ENCODE results near the gene DDIT4.
"Not testable (repeated sequence)": the region's sequence is repeated elsewhere in the genome, so short reads cannot be mapped to it uniquely, and the experiment has no call there.

The DDIT4 gene

DNA sequence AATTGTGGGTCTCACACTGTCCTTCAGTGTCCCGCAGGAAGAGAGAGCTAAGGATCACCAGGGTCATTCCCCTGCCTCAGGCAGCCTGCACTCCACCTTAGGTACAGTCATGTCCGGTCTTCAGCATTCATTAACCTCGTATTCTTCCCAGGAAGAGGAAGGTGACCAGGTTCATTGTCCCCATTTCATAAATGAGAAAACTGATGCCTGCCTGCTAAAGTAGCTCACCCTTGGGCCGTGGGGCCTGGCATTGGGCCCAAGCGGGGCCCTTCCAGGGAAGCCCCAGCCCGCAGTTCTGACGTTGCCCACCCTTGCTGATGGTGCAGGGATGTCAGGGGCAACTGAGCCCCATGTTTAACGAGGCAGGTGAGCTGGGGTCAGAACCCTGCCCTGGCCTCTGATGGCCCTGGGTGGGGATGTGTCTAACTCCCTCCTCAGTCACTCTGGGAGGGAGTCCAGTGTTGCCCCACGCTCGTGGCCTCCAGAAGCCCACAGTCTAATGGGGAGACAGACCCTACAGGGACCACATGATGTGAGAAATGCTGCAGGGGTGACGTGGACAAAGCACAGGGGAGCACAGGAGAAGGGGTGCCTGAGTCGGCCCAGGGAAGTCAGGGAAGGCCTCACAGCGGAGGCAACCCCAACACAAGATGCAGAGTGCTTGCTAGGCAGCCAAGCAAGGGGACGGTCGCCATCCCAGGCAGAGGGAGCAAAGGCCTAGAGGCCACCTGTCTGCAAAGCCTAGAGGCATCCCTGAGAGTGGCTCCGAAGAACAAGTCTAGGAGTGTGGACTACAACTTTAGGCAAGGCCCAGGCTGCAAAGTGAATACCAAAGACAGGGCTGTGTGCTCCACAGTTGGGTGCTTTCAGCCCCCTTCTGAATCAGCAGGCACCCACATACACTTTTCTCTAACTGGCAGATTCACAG is 25.1 kb downstream of the DDIT4 start:
- no peak overlapping the region for H3K4me3 ChIP-seq (replicated peaks; ENCODE audit: low read depth, low read length)
- DNase-seq (ENCODE audit: low read depth) = no peak
- TF ChIP-seq, protein P1, sequence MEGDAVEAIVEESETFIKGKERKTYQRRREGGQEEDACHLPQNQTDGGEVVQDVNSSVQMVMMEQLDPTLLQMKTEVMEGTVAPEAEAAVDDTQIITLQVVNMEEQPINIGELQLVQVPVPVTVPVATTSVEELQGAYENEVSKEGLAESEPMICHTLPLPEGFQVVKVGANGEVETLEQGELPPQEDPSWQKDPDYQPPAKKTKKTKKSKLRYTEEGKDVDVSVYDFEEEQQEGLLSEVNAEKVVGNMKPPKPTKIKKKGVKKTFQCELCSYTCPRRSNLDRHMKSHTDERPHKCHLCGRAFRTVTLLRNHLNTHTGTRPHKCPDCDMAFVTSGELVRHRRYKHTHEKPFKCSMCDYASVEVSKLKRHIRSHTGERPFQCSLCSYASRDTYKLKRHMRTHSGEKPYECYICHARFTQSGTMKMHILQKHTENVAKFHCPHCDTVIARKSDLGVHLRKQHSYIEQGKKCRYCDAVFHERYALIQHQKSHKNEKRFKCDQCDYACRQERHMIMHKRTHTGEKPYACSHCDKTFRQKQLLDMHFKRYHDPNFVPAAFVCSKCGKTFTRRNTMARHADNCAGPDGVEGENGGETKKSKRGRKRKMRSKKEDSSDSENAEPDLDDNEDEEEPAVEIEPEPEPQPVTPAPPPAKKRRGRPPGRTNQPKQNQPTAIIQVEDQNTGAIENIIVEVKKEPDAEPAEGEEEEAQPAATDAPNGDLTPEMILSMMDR (IDR thresholded peaks at IDR 0.05; ENCODE audit: low read length, missing control alignments) = no peak

DNA sequence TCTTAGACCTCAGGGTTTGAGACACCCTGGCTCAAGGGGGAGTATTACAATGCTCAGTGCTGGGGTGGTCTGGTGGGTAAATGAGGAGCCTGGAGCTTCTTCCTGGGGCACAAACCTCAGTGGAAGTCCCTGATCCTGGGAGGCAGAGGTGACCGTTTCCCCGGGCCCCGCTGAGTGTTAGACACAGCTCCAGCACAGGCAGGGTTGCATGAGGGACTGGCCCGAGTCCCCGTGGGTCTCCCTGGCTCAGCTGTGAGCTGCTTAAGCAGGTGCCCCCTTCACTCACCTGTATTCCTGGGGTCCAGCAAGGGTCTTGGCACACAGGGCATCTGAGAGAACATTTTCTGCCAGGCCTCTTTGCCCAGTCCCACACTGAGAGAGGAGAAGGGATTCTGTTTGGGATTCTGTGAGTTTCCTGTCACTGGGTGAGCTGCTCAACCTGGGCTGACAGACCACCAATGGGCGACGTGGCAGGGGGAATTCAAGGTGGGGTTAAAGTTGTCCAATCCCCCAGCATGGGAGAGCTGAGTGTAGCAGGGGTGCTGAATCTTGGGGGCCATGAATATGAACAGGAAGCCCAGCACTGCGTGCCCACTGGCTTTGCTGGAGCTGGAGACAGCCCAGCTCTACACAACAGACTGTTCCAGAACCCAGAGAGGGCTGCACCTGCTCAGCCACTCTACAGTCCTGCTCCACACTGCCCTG is 29.9 kb downstream of the DDIT4 start:
- TF ChIP-seq, protein P1 (IDR thresholded peaks at IDR 0.05; ENCODE audit: low read length, missing control alignments) = no peak
- DNase-seq (ENCODE audit: low read depth) = no peak
- no peak overlapping the region for H3K4me3 ChIP-seq (replicated peaks; ENCODE audit: low read depth, low read length)

DNA sequence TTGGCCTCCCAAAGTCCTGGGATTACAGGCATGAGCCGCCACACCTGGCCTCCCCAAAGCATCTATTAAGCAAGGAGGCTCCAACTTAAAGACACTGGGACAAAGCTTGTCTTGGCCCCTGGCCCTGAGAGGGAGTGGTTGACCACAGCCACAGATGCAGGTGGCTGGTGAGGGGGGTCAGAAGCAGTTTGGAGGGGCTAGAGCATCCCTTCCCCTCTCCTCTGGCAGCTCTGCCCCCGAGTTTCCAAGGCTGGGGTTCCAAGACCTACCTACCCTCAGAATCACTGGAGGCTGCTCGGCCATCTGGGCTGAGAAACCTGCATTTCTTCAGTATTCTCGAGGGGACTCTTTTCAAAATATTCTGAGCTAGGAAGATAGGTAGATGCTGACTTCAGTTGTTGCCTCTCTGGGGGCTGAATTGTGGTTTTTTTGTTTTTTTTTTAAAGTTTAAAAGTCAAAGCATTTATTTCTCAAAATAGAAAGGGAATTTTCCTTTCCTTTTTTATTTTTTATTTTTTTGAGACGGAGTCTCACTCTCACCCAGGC is 32.6 kb downstream of the DDIT4 start:
- no peak overlapping the region for H3K4me3 ChIP-seq (replicated peaks; ENCODE audit: low read depth, low read length)
- TF ChIP-seq, protein P1 (IDR thresholded peaks at IDR 0.05; ENCODE audit: low read length, missing control alignments) = no peak
- no peak for DNase-seq (ENCODE audit: low read depth)

DNA sequence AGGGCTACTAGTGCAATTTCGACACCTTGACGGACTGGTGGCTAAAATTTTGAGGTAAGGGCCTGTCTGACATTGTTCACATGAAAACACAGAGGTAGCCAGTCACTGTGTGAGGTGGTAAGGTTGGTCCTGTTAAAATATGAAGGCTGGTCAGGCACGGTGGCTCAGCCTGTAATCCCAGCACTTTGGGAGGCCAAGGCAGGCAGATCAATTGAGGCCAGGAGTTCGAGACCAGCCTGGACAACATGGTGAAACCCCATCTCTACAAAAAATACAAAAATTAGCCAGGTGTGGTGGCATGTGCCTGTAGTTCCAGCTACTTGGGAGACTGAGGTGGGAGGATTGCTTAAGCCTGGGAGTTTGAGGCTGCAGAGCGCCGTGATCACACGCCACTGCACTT is 34.0 kb downstream of the DDIT4 start:
- not testable (repeated sequence) for DNase-seq (ENCODE audit: low read depth); H3K4me3 ChIP-seq (replicated peaks; ENCODE audit: low read depth, low read length)

DNA sequence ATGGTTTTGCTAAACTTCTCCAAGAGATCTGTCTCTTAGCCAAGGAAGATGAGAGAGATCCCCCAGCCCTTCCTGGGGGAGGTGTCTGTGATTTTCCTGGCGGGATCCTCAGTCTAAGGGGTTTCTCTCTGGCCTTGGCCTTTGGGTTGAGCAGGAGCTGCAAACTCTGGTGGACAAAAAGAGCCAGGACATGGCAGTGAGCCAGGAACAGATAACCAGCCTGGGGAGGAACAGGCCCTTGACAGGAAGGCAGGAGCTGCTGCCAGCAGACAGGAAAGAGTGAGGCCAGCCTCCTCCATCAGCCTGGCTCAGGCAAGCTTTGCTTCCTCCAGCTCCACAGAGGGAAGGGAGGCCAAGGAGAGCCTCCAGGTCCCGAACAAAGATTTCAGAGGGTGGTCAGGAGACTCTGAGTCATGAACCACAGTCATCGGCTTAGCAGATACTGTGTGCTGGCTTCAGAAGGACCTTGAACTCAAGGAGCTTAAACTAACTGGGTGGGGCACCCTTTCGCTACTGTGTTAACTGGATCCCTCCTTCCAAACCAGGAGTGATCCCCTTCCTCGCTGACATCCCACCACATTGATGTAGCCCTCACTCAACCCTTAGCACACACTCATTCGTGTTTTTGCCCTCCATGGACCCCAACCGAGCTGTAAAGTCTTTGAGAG is 34.7 kb downstream of the DDIT4 start:
- TF ChIP-seq, protein P1 (IDR thresholded peaks at IDR 0.05; ENCODE audit: low read length, missing control alignments) = no peak
- H3K4me3 ChIP-seq (replicated peaks; ENCODE audit: low read depth, low read length) = no peak overlapping the region
- peak; percentile 98 for DNase-seq (ENCODE audit: low read depth)

DNA sequence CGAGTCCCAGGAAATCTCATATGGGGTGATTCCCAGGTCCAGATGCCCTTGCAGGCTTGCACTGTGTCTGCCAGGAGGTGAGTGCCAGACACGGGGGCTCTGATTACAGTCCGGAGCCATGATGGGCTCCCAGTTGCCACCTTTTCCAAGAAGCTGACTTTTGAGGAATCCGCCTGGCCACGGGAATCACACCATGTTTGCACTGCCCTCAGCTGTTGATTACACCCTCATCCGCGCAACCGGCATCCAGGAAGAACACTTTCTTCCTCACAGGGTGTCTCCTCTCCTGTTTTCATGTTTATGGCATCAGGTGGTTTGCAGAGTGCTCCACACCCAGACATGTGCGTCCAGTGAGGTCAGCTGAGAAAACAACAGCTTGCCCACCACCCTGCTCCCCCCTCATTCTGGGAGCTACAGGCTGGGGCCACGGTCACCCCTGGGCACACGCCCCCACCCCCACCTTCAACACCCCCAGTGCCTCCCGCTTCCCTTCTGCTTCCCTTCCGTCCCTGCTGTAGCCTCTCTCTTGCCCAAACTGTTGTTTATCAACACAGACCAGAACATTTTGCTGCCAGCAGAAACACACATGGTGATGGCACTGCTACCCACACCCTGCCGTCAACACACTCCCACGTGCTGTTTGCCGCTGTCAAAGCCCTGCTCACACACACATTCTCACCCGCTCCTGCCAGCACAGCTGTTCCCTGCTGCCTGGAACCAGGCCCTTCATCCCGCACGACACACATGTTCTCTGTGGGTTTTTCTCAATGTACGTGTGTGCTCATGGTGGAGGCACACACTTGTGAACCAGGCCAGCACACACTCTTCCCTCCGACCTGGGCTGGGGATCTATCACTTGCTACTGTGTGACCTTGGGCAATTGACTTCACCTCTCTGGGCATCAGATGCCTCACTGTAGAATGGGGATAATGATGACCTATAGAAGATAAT is 35.8 kb downstream of the DDIT4 start:
- no peak overlapping the region for H3K4me3 ChIP-seq (replicated peaks; ENCODE audit: low read depth, low read length)
- TF ChIP-seq, protein P1 (IDR thresholded peaks at IDR 0.05; ENCODE audit: low read length, missing control alignments) = no peak
- peak; percentile 85 for DNase-seq (ENCODE audit: low read depth)
